OCI-M2 (cell line): ENCODE measurements around the gene PGLYRP3.
"Not testable (repeated sequence)": the region's sequence is repeated elsewhere in the genome, so short reads cannot be mapped to it uniquely, and the experiment has no call there.

Source experiments
- DNase-seq: peaks from one replicate; lab custom pipeline; 2025; ENCODE audit not compliant: unreplicated experiment; lab: John Stamatoyannopoulos, UW

PGLYRP3 gene

GRCh38 chr1:153348511-153349362 lies 36.0 kb upstream of the PGLYRP3 start, which contains the start of gene PGLYRP4:
TSS of gene PGLYRP4 (minus strand) at chr1:153348841. CDS start at chr1:153347932, 909 bp downstream.
- no peak for DNase-seq

GRCh38 chr1:153347856-153348255 lies 35.1 kb upstream of the PGLYRP3 start:
- no peak for DNase-seq

DNA sequence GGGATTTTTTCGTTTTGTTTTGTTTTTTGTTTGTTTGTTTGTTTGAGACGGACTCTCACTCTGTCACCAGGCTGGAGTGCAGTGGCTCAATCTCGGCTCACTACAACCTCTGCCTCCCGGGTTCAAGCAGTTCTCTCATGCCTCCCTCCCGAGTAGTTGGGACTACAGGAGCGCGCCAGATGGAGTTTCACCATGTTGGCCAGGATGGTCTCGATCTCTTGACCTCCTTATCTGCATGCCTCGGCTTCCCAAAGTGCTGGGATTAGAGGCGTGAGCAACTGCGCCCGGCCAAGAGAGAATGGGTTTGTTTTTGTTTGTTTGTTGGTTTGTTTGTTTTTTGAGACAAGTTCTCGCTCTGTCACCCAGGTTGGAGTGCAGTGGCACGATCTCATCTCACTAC lies 34.3 kb upstream of the PGLYRP3 start:
- not testable (repeated sequence) for DNase-seq

GRCh38 chr1:153346077-153346723 lies 33.4 kb upstream of the PGLYRP3 start:
- no peak for DNase-seq

DNA sequence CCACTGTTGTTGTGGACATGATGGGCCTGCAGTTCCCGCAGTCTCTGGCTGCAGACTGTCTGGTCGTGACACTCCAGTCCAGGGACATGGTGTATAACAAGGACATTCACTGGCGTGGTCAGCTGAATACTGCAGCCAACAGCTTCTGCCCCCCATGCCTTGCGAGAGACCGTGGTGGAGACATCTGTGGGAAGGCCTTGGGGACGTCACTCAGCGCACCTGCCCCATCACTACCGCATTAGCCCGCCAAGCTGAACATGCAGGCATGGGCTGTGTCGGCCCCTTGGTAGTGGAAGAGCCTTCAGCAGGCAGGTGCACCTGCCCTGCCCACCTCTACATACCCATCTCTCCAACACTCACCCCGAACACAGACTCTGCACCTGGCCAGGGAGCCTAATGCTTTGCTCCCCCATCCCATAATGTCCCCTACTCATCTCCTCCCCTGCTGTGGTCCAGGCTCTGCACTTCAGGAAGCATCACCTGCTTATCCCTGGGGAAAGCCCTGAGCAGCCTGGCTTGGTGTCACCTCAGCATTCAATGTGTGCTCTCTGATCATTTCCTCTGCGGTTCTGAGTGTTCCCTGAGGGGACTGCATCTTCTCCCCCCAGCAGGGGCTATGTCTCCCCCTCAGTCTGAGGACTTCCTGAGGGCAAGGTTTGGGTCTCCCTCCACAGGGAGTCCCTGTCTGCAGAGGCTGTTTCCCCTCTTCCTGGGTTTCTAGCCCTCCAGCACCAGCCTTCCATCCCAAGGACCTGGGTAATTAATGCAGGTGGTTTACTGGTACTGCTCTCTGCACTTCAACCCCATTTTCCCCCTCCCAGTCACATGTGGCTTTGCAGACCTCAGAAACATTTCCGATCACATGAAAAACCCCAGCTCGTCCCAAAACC lies 32.7 kb upstream of the PGLYRP3 start:
- no peak for DNase-seq

GRCh38 chr1:153344718-153345025 lies 31.9 kb upstream of the PGLYRP3 start:
- no peak for DNase-seq

GRCh38 chr1:153343811-153344717 lies 31.3 kb upstream of the PGLYRP3 start:
- no peak for DNase-seq

GRCh38 chr1:153343040-153343681 lies 30.4 kb upstream of the PGLYRP3 start:
- DNase-seq = no peak

DNA sequence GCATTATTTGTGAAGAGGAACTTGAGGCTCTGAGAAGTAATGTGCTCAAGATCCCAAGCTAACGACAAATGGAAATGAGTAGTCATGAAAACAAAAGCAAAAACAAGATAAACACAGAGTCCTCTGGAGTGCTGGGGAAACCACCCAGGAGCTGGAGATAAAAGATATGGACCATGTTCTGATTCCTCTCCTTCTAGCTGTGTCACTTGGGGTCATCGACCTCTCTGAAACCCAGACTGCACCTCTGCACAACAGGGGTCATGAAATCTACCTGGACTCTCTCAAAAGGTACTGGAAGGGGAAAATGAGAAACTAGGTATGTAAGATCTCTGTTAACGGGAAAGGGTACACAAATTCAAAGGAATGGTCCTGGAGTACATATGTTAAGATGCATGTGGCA lies 29.4 kb upstream of the PGLYRP3 start:
- no peak for DNase-seq

DNA sequence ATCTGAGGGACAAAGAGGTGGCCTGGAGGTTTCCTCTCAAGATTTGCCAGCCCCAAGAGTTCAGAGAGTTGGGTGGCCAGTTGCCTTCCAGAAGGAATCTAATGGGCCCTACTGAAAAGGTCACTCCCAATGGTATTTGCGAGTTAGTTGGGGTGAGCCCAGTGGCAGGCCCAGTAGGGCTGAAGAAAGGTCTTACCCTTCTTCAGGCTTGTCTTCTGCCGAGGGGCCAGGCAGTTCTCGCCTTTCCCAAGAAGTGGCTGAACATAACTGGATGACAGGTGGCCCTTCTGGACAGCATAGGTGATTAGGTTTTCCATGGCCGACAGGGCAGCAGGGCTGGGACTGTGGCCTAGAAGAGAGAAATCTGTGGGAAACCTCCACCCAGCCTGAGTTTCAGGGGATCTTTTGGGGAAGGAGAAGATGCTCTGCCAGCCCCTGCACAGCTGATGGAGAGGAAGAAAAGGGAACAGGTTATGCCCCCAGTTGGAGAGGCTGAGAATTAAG lies 28.7 kb upstream of the PGLYRP3 start:
- DNase-seq = no peak

GRCh38 chr1:153340356-153340755 lies 27.6 kb upstream of the PGLYRP3 start:
- DNase-seq = no peak

GRCh38 chr1:153339802-153340201 lies 27.1 kb upstream of the PGLYRP3 start:
- no peak for DNase-seq

GRCh38 chr1:153337980-153338853 lies 25.5 kb upstream of the PGLYRP3 start:
- no peak for DNase-seq

DNA sequence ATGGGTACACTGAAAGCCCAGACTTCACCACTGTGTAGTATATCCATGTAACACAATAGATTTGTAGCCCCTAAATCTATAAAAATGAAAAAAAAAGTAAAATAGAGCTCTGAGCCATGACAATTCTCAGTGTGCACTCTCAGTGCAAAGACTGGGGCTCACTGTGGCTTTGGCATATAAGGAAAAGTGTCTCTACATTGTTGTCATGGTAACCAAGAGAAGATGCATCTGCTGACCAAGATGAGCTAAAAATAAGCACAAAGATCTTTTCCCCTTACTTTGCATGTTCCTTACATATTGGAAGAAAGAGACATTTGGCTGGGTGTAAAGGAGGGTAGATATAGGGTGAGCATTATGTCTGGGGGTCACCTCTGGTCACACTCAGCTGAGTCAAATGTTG lies 23.9 kb upstream of the PGLYRP3 start:
- DNase-seq = no peak

- DNase-seq = no peak
Measured at GRCh38 chr1:153333902-153334301, 21.1 kb upstream of the PGLYRP3 start.

GRCh38 chr1:153324912-153325311 lies 12.2 kb upstream of the PGLYRP3 start:
- no peak for DNase-seq

DNA sequence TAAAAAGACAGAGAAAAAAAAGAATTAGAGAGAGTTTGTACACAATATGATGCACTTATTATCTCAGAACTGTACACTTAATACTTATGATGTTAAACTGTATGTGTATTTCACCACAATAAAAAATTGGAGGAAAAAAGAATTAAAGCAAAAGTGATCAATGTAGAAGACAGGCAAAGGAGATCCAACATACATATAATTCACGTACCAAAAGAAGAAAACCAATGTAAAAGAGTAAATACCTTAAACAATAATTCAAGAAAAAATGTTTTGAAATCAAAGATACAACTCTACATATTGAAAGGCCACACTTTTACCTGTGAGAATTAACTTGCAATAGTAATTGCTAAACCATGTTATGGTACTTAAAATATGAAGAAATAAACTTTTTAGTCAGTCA lies 9.8 kb upstream of the PGLYRP3 start:
- no peak for DNase-seq

GRCh38 chr1:153318145-153318544 lies 5.4 kb upstream of the PGLYRP3 start:
- DNase-seq = not testable (repeated sequence)

DNA sequence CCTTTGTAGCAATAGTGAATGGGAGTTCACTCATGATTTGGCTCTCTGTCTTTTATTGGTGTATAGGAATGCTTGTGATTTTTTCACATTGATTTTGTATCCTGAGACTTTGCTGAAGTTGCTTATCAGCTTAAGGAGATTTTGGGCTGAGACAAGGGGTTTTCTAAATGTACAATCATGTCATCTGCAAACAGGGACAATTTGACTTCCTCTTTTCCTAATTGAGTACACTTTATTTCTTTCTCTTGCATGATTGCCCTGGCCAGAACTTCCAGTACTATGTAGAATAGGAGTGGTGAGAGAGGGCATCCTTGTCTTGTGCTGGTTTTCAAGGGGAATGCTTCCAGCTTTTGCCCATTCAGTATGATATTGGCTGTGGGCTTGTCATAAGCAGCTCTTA lies 3.3 kb upstream of the PGLYRP3 start:
- DNase-seq = not testable (repeated sequence)
